ENCODE results near the gene FAM193B.

FAM193B gene

DNA sequence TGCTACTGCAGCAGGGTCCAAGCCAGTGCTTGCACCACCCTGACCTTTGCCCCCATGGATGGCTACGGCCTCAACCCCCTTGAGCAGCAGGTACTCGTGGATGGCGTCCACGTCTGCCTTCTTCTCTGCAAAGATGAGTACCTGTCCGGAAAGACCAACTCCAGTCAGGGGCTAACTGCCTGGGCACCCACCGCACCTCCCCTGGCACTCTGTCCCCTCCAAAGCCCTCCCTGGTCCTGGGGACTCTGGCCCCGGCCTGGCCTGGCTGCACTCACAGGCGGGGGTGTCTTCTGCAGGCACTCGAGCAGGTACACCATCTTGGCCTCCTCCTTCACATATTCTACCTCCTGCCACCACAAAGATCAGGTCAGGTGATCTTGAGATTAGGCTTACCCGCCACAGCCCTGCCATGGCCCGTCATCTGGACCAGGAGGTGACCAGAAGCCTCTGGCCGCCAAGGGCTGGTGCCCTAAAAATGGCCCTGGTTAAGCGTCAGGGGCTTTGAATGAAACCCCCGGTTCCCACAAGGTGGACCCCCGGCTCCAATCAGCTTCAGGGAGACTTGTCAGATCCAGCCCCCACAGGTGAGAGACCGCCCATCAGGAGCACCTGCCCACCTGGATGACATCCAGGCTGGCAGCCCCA lies 41.5 kb downstream of the FAM193B start:
- no peak for DNase-seq

DNA sequence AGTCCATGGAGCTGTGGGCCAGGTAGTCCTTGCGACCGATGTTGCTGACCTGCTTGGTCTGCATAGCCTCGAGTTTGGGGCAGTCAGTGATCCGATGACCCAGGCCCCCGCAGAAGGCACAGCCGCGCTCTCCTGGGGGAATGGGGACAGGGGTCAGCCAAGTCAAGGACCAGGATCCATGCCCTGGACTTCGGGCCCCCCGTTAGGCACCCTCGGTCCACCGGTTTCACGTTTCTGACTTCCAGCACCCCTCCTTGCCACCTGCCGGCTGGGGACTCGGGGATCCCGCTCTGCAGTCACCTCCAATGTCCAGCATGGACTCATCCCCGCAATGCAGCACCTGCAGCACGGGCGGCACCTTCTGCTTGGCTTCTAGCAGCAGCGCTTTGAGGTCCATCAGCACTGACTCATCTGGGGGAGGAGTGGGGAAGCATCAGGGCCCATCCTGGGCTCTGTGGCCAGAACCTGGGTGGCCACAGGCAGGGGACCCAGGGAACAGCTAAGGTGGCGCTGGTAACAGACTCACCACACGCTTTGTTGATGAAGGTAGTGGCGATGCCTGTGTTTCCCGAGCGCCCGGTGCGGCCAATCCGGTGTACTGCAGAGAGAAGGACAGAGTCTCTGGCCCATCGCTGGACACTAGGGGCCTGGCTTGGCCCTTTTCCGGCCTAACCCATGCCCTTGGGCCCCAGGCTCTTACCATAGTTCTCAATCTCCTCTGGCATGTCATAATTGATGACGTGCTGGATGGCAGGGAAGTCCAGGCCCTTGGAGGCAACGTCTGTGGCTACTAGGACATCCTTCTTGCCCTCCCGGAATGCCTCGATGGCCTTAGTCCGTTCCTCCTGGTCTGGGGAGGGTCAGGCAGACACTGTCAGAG lies 42.3 kb downstream of the FAM193B start:
- no peak for DNase-seq

DNA sequence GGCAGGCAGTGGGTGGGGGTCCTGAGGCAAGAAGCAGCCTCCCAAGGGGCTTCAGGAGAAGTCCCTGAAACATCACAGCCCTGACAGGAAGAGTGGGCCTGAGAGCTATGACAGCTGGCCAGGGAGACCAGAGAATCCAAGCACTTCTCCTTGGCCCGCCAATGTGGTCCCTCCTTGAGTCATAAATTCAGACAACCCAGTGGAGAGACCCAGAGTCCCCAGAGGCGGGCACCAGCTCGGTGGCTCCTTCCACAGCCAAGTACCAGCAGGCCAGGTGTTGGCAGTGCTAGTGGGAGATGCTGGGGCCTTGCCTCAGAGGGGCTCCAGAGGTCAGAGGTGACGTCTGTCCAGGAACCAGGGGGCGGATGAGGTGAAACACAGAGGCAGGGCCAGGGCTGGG lies 43.2 kb downstream of the FAM193B start:
- DNase-seq, result no peak

DNA sequence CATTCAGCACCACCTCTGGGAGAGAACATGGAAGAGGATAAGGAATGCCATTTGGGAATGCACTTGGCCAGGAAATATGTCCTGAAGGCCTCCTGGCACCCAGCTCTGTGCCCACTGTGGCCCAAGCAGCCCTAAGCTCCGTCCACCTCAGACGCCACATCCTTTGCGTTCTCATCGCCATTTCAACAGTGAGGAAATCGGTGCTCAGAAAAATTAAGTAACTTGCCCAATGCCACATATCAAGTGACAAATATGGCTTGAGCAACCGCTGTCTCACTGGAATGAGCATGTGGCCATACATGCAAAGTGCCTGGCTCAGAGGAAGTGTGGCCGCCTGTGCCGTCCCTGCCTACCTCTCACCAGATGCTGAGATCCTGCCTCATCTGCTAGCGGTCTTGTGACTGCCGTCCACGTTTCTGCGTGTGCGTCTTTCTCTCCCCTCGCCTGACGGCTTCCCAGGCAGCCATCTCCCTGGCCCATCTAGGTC lies 43.8 kb downstream of the FAM193B start:
- no peak for DNase-seq

DNA sequence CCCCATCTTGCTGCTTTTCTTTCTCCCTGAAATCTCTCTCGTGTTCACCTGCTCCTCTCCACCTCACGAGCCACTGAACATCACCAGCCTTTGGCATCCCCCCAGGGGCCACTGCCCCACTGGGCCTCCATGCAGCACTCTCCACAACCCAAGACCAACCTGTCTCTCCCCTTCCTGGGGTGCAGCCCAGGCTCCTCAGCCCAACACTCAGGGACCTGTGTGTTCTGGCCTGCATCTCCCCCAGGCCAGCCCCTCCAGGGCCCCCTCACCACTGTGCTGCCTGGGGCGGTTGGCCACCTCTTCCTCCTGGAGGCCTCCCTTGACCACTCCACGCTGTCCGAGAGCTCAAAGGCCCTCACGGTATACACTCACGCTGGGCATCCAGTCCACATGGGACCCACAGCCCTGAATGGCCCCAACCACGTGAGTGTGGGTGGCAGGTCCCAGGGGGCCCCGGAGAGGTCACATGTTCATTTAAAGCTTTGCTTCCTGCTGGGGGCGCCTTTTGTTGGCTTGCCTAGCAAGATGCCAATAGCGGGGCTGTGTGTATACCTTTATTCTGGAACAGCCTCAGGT lies 44.3 kb downstream of the FAM193B start:
- DNase-seq, result no peak

- no peak for DNase-seq
These were observed 44.9 kb downstream of the FAM193B start, which contains the start of gene DOK3 for GRCh38 chr5:177509381-177509951. DOK3 (minus strand) TSS chr5:177509826; CDS start chr5:177509540, 286 bp downstream.

DNA sequence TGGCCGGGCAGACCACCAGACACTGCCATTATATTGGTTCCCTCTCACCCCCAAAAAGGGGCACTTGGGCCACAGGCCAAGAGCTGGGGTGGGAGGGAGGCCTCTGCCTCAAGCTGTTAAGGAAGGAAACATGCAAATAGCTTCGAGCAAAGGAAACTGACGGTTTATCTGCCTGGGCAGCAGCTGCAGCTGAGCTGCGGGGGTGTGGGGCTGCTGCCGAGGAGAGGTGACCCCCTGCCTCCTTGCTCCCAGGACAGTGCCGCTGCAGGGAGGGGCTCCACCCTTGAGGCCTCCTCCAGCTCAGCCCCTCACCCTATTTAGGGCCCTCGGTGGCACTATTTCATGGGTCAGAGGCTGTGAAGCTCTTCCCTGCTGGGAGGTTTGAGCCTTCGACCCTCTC lies 45.5 kb downstream of the FAM193B start:
- DNase-seq, result no peak

DNA sequence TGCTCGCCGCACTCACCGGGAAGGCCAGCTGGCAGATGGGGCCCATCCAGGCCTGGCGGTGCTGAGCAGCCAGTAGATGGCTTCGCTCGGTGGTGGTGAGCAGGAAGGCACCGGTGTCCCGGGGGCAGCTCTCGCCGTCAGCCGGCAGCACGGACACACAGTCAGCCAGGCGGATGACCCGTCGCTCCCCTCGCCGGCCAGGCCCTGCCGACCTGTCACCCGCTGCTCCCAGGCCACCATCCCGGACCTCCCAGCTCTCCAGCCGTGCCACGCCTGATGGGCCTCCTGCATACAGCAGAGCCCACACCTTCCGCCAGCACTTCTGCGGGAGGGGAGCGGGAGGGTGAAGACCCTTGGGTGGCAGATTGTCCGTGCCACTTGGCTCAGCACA lies 46.1 kb downstream of the FAM193B start:
- no peak for DNase-seq

- DNase-seq, result no peak
These were observed 46.7 kb downstream of the FAM193B start for GRCh38 chr5:177507596-177508220.

DNA sequence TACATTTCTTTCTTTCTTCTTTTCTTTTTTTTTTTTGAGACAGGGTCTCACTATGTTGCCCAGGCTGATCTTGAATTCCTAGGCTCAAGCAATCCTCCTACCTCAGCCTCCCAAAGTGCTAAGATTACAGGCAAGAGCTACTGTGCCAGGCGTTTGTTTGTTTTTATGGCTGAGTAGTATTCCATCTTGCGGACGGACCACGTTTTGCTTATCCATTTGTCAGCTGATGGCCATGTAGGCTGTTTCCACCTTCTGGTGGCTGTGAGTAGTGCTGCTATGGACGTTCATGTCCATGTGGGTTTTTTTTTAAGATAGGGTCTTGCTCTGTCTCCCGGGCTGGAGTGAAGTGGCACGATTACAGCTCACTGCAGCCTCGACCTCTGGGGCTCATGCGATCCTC lies 47.2 kb downstream of the FAM193B start:
- no peak for DNase-seq

GRCh38 chr5:177505075-177505474 lies 49.3 kb downstream of the FAM193B start:
- DNase-seq, result no peak

- DNase-seq, result no peak
These were observed 50.0 kb downstream of the FAM193B start for GRCh38 chr5:177504086-177505056.

GRCh38 chr5:177503351-177504085 lies 50.8 kb downstream of the FAM193B start:
- DNase-seq, result no peak

DNA sequence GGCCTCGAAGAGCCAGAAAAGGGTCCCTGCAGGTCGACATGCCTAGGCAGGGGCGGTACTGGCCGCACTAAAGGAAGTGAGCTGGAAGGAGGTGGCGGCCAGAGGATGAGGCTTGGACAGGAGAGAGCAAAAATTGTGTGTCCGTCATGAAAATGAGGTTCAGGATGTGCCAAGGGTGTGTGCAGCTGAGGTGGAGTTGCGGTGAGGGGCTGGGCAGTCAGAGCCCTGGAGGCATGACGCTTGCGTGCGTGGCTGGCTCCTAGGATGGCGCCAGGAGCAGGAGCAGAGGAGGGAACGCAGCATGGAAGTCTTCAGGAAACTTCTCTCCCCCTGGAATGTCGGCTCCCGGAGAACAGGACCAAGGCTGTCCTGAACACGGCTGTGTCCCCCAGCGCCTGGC lies 51.5 kb downstream of the FAM193B start:
- DNase-seq, result no peak

DNA sequence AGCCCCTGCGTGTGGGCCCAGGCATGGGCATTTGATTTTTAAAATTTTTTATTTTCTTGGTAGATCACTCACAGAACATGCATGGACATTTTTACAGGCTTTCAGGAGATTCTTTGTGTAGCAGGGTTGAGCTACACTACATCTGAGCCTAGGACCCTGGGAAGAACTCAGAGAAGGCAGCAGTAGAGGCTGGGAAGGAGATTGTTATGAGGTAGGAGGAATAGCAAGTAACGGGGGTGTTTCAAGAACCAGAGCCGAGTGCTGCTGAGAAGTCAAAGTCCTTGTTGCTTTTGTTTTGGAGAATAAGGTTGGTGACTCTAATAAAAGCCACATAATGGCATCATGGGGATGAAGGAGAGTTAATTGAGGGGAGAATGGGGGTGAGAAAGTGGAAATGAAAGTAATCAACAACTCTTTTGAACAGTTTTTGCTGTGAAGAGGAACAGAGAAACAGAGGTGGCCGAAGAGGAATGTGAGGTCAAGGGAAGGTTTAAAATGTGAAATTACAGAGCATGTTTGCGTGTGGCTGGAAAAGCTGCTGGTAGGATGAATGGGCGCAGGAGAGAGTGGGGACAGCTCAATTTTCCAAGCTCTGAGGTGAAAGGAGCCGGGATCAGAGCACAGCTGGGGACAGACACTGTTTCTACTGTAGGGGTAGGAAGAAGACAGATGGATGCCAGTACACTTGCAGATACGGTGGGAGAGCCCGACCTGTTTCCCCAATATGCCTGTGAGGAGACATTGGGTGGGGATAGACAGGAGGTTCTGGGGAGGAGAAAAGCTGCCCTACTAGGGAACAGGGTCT lies 52.3 kb downstream of the FAM193B start:
- no peak for DNase-seq

DNA sequence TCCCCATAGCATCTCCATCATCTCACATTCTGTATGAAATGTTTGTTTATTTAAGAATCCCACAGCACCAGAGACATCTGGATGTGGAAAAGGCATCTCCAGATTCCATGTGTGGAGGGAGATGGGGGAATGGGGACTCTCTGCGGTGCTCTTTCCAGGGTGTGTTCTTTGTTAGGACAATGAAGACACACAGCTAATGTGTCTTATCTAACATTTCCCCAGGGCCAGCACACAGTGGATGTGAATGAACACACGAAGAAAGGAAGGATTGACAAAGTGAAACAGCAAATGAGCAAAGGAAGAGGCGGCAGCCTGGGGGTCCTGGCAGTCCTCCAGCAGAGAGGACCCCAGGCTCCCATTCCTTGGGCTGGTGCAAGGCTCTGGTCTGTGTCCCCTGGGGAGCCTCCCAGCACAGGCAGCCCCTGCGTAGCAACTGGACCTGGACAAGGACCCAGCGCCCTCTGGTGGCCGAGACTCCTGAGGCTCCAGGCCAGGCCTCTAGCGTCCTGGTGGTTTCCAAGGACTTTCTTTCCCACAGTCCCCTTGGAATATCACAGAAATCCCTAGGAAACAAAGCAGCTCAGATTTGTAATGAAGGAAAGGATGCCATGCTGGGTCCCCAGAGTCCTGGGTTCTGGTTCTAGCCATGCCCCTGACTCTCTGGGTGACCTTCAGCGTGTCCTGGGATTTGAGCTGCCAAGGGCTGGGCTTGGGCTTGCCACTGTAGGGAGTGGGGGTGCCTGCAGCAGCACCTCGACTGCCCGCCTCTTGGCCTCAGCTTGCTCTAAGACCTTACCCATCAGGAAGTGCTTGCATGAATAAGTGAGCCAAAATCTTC lies 53.5 kb downstream of the FAM193B start:
- DNase-seq, result peak; percentile 83 to 87

DNA sequence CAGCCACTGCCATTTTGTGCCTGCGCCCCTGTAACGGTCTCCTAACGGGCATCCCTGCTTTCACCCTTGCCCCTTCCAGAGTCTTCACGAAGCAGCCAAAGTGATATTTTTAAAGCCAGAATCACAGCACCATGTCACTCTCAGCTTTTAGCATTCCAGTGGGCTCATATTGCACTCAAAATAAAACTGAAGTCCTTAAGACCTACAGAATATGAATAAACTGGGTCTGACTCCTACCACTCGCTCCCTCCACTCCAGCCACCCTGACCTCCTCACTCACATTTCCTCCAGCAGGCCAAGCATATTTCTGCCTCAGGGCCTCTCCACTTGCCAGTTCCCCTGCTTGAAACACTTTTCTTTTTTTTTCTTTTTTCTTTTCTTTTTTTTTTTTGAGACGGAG lies 54.5 kb downstream of the FAM193B start:
- no peak for DNase-seq

DNA sequence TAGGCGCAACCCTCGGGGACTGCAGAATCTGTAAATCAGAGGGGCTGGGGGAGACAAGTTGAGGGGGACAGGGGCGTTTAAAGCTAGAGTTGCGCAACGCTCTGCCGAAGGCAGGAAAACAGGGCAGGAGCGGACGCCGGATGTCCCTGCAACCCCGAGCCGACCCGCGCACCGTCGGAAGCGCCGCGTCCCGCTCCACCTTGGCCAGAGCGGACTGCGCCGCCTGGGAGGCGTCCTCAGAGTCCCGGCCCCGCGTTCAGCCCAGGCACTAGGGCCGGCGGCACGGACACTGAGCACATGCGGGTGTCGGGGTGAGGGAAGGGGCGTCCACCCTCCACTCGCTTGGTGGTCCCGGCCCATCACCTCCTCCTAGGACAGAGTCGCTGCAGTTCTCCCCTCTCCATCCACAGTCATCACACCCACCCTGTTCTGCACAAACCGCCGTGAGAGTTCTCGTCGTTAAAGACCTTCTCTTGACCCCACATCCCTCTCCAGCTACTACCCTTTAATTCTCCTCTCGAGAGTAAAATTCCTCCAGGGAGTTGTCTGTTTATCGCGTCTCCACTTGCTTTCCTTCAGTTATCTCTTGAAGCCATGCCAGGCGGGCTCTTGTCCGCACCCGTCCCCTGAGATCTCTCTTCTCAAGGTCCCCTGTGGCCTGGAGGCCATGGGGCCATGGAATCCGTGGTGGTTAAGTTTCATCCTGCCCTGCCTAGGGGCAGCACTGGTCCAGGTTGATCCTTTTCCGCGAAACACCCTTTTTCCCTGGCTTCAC lies 56.2 kb downstream of the FAM193B start:
- DNase-seq, result no peak
